HTERT RPE-1 (cell line): Measurements from ENCODE around the gene RPS27L.
"Not testable (repeated sequence)": the region's sequence is repeated elsewhere in the genome, so short reads cannot be mapped to it uniquely, and the experiment has no call there.

ENCODE experiments used
- in situ Hi-C: fragments of 300-500 bp; cut with MboI; formaldehyde crosslinking; loops from 4 replicates; pipeline ENCODE4 v1.14.3; 2020; ENCODE audit warnings: low sequenced_read_pairs

RPS27L gene

GRCh38 chr15:63145426-63145825 lies 11.9 kb downstream of the RPS27L start:
- in situ Hi-C loops, result no loop called here

GRCh38 chr15:63140936-63141335 lies 16.3 kb downstream of the RPS27L start:
- in situ Hi-C loops, result no loop called here

- in situ Hi-C loops, result no loop called here
Measured at GRCh38 chr15:63136742-63137141, 20.5 kb downstream of the RPS27L start.

- in situ Hi-C loops, result no loop called here
Measured at GRCh38 chr15:63135804-63136203, 21.5 kb downstream of the RPS27L start.

- in situ Hi-C loops, result no loop called here
Measured at GRCh38 chr15:63135281-63135680, 22.0 kb downstream of the RPS27L start.

GRCh38 chr15:63134245-63134985 lies 22.9 kb downstream of the RPS27L start:
- in situ Hi-C loops, result no loop called here

GRCh38 chr15:63133786-63134185 lies 23.5 kb downstream of the RPS27L start:
- in situ Hi-C loops, result no loop called here

GRCh38 chr15:63126726-63127125 lies 30.6 kb downstream of the RPS27L start:
- in situ Hi-C loops, result no loop called here

GRCh38 chr15:63124506-63124905 lies 32.8 kb downstream of the RPS27L start:
- in situ Hi-C loops, result no loop called here

GRCh38 chr15:63122002-63122875 lies 35.0 kb downstream of the RPS27L start:
- in situ Hi-C loops, result no loop called here

GRCh38 chr15:63121382-63122001 lies 35.8 kb downstream of the RPS27L start, which contains the start of gene LACTB:
Gene LACTB, plus strand, starts transcription at chr15:63121861. Its CDS starts 11 bp downstream, at chr15:63121872.
- in situ Hi-C loops, result no loop called here

GRCh38 chr15:63118854-63119253 lies 38.4 kb downstream of the RPS27L start:
- in situ Hi-C loops, result no loop called here

GRCh38 chr15:63114465-63114864 lies 42.8 kb downstream of the RPS27L start:
- in situ Hi-C loops, result no loop called here

- in situ Hi-C loops, result no loop called here
Measured at GRCh38 chr15:63112871-63113270, 44.4 kb downstream of the RPS27L start.

- in situ Hi-C loops, result no loop called here
Measured at GRCh38 chr15:63111481-63111880, 45.8 kb downstream of the RPS27L start.

- in situ Hi-C loops, result no loop called here
Measured at GRCh38 chr15:63110428-63111026, 46.8 kb downstream of the RPS27L start.

GRCh38 chr15:63109920-63110319 lies 47.4 kb downstream of the RPS27L start:
- in situ Hi-C loops, result no loop called here

GRCh38 chr15:63109498-63109897 lies 47.8 kb downstream of the RPS27L start:
- in situ Hi-C loops, result no loop called here

GRCh38 chr15:63107895-63108546 lies 49.3 kb downstream of the RPS27L start:
- in situ Hi-C loops, result no loop called here

GRCh38 chr15:63105354-63105753 lies 51.9 kb downstream of the RPS27L start:
- in situ Hi-C loops, result not testable (repeated sequence)

- in situ Hi-C loops, result no loop called here
Measured at GRCh38 chr15:63104727-63105126, 52.5 kb downstream of the RPS27L start.
